Mammary epithelial cell (primary cell): Measurements from ENCODE around the gene ARMS2.

Experiments used
- EZH2 ChIP-seq: IDR thresholded peaks from 2 replicates; pipeline ENCODE4 v1.6.1; 2012; ENCODE audit warnings: low read length, inconsistent platforms, borderline replicate concordance
- TF ChIP-seq, protein P1 (sequence below), 2 donors: IDR thresholded peaks in 1 of 2; conservative IDR thresholded peaks in 1 of 2; 2 replicates each; pipeline ENCODE4 v1.5.1; 2011 to 2012; ENCODE audit warnings: inconsistent platforms in 2 of 2, low read length in 2 of 2, mild to moderate bottlenecking in 2 of 2, control low read depth in 1 of 2, low read depth in 1 of 2; ENCODE audit not compliant: insufficient read depth in 1 of 2; ENCODE audit errors: extremely low read depth in 1 of 2

DNA sequence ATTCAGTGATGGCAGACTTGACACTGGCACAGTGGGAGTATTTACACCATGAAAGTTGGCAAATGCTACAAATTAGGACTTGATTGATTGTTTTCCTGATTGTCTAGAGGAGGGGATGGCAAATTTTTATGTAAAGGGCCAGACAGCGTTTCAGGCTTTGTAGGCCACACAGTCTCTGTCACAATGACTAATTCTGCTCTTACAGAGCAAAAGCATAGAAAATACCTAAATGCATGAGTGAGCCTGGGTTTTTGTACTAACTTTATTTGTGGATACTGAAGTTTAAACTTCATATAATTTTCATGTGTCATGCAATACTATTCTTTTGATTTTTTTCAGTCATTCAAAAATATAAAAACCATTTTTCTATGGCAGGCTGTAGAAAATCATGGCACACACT, 9.0 kb upstream of the ARMS2 start:
- TF ChIP-seq, protein P1, sequence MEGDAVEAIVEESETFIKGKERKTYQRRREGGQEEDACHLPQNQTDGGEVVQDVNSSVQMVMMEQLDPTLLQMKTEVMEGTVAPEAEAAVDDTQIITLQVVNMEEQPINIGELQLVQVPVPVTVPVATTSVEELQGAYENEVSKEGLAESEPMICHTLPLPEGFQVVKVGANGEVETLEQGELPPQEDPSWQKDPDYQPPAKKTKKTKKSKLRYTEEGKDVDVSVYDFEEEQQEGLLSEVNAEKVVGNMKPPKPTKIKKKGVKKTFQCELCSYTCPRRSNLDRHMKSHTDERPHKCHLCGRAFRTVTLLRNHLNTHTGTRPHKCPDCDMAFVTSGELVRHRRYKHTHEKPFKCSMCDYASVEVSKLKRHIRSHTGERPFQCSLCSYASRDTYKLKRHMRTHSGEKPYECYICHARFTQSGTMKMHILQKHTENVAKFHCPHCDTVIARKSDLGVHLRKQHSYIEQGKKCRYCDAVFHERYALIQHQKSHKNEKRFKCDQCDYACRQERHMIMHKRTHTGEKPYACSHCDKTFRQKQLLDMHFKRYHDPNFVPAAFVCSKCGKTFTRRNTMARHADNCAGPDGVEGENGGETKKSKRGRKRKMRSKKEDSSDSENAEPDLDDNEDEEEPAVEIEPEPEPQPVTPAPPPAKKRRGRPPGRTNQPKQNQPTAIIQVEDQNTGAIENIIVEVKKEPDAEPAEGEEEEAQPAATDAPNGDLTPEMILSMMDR (conservative IDR thresholded peaks at IDR 0.05 in 1 of 2, IDR thresholded peaks at IDR 0.05 in 1 of 2; ENCODE audit: extremely low read depth in 1 of 2, insufficient read depth in 1 of 2, low read depth in 1 of 2, low read length in 2 of 2): no peak
- TF ChIP-seq EZH2: no peak
